ENCODE results near the gene C16orf87.
A peak's percentile ranks its signal among the peaks of the same experiment; 100 is the strongest.
"Not testable (repeated sequence)": the region's sequence is repeated elsewhere in the genome, so short reads cannot be mapped to it uniquely, and the experiment has no call there.

Gene C16orf87

GRCh38 chr16:46784569-46784968 lies 46.4 kb downstream of the C16orf87 start:
- peak overlapping the region; percentile 97 for H2BK120ac ChIP-seq (ENCODE audit: insufficient read depth, low read length, poor library complexity)
- H4K91ac ChIP-seq (ENCODE audit: low read depth, low read length) = peak overlapping the region; percentile 93
- H3K4me3 ChIP-seq (ENCODE audit: low read depth, low read length); H2AK5ac ChIP-seq (ENCODE audit: low read length); H3K23ac ChIP-seq (ENCODE audit: low read length); DNase-seq; H3K79me2 ChIP-seq (ENCODE audit: control insufficient read depth, insufficient read depth, low read length, poor library complexity); H4K12ac ChIP-seq (ENCODE audit: low read depth, low read length); H3K9me3 ChIP-seq (ENCODE audit: insufficient read depth, low read depth, low read length); H3K36me3 ChIP-seq (ENCODE audit: control insufficient read depth in 1 of 2, insufficient read depth in 2 of 2, low read length in 2 of 2); H3K4me2 ChIP-seq (ENCODE audit: low read length); H3K27me3 ChIP-seq (ENCODE audit: insufficient read depth, low read length); H2AFZ ChIP-seq (ENCODE audit: insufficient read depth, low read length, poor library complexity); H3K9ac ChIP-seq (ENCODE audit: low read length): not testable (repeated sequence)
- peaks cover 23% of the 10 kb centered on the region for H3K79me1 ChIP-seq (ENCODE audit: low read length)
- peak overlapping the region; percentile 23 for H3K18ac ChIP-seq (ENCODE audit: low read length)
- H4K8ac ChIP-seq (ENCODE audit: low read depth, low read length) = peak overlapping the region; percentile 41
- peak overlapping the region; percentile 86 for H3K27ac ChIP-seq (ENCODE audit: low read depth, low read length)
- H3K4me1 ChIP-seq (ENCODE audit: control insufficient read depth in 1 of 2, insufficient read depth in 2 of 2, low read length in 2 of 2) = peaks cover 10 to 14% of the 10 kb centered on the region in 2 experiments
- peak overlapping the region; percentile 98 for H2BK5ac ChIP-seq (ENCODE audit: low read depth, low read length, poor library complexity)
- H3K4ac ChIP-seq (ENCODE audit: low read depth, low read length) = peak overlapping the region; percentile 40
- WGBS (ENCODE audit: extremely low coverage, insufficient coverage, insufficient read length) = no CpG with 5 or more reads among the region's 2 CpGs
- H2BK12ac ChIP-seq (ENCODE audit: low read length) = peak overlapping the region; percentile 31
- peak overlapping the region; percentile 96 for H3K14ac ChIP-seq (ENCODE audit: low read length)

GRCh38 chr16:46783800-46784199 lies 47.2 kb downstream of the C16orf87 start:
- peaks cover 1% of the 10 kb centered on the region for H3K79me2 ChIP-seq (ENCODE audit: control insufficient read depth, insufficient read depth, low read length, poor library complexity)
- no CpG with 5 or more reads among the region's 4 CpGs for WGBS (ENCODE audit: extremely low coverage, insufficient coverage, insufficient read length)
- H3K27me3 ChIP-seq (ENCODE audit: insufficient read depth, low read length) = no peaks in the 10 kb centered on the region
- peaks cover 21% of the 10 kb centered on the region for H3K79me1 ChIP-seq (ENCODE audit: low read length)
- peaks cover 0 to 1% of the 10 kb centered on the region in 2 experiments for H3K36me3 ChIP-seq (ENCODE audit: control insufficient read depth in 1 of 2, insufficient read depth in 2 of 2, low read length in 2 of 2)
- peak overlapping the region; percentile 93 for H4K91ac ChIP-seq (ENCODE audit: low read depth, low read length)
- H3K14ac ChIP-seq (ENCODE audit: low read length) = peak overlapping the region; percentile 96
- no peak overlapping the region for H4K8ac ChIP-seq (ENCODE audit: low read depth, low read length)
- H3K4ac ChIP-seq (ENCODE audit: low read depth, low read length) = no peak overlapping the region
- no peak overlapping the region for H3K4me3 ChIP-seq (ENCODE audit: low read depth, low read length)
- H2BK12ac ChIP-seq (ENCODE audit: low read length) = peak overlapping the region; percentile 95
- H4K12ac ChIP-seq (ENCODE audit: low read depth, low read length) = no peak overlapping the region
- H3K23ac ChIP-seq (ENCODE audit: low read length) = no peak overlapping the region
- H3K27ac ChIP-seq (ENCODE audit: low read depth, low read length) = peak overlapping the region; percentile 86
- peak overlapping the region; percentile 98 for H2BK5ac ChIP-seq (ENCODE audit: low read depth, low read length, poor library complexity)
- no peak for DNase-seq
- H2BK120ac ChIP-seq (ENCODE audit: insufficient read depth, low read length, poor library complexity) = peak overlapping the region; percentile 97
- H3K18ac ChIP-seq (ENCODE audit: low read length) = peak overlapping the region; percentile 84
- H2AK5ac ChIP-seq (ENCODE audit: low read length) = peak overlapping the region; percentile 91
- H2AFZ ChIP-seq (ENCODE audit: insufficient read depth, low read length, poor library complexity) = no peak overlapping the region
- peaks cover 10 to 14% of the 10 kb centered on the region in 2 experiments for H3K4me1 ChIP-seq (ENCODE audit: control insufficient read depth in 1 of 2, insufficient read depth in 2 of 2, low read length in 2 of 2)
- no peaks in the 10 kb centered on the region for H3K9me3 ChIP-seq (ENCODE audit: insufficient read depth, low read depth, low read length)
- no peak overlapping the region for H3K4me2 ChIP-seq (ENCODE audit: low read length)
- H3K9ac ChIP-seq (ENCODE audit: low read length) = no peak overlapping the region

GRCh38 chr16:46782320-46782719 lies 48.7 kb downstream of the C16orf87 start:
- H2AFZ ChIP-seq (ENCODE audit: insufficient read depth, low read length, poor library complexity) = no peak overlapping the region
- peaks cover 6% of the 10 kb centered on the region for H3K9me3 ChIP-seq (ENCODE audit: insufficient read depth, low read depth, low read length)
- peaks cover 8 to 14% of the 10 kb centered on the region in 2 experiments for H3K4me1 ChIP-seq (ENCODE audit: control insufficient read depth in 1 of 2, insufficient read depth in 2 of 2, low read length in 2 of 2)
- H2BK120ac ChIP-seq (ENCODE audit: insufficient read depth, low read length, poor library complexity) = no peak overlapping the region
- no peak for DNase-seq
- H3K36me3 ChIP-seq (ENCODE audit: control insufficient read depth in 1 of 2, insufficient read depth in 2 of 2, low read length in 2 of 2) = peaks cover 0 to 1% of the 10 kb centered on the region in 2 experiments
- H3K4ac ChIP-seq (ENCODE audit: low read depth, low read length) = no peak overlapping the region
- H4K91ac ChIP-seq (ENCODE audit: low read depth, low read length) = peak overlapping the region; percentile 48
- no peak overlapping the region for H3K4me3 ChIP-seq (ENCODE audit: low read depth, low read length)
- peaks cover 1% of the 10 kb centered on the region for H3K79me2 ChIP-seq (ENCODE audit: control insufficient read depth, insufficient read depth, low read length, poor library complexity)
- no peak overlapping the region for H3K4me2 ChIP-seq (ENCODE audit: low read length)
- H3K23ac ChIP-seq (ENCODE audit: low read length) = no peak overlapping the region
- no peak overlapping the region for H4K8ac ChIP-seq (ENCODE audit: low read depth, low read length)
- H3K27ac ChIP-seq (ENCODE audit: low read depth, low read length) = no peak overlapping the region
- H3K9ac ChIP-seq (ENCODE audit: low read length) = no peak overlapping the region
- no peaks in the 10 kb centered on the region for H3K27me3 ChIP-seq (ENCODE audit: insufficient read depth, low read length)
- H3K18ac ChIP-seq (ENCODE audit: low read length) = peak overlapping the region; percentile 29
- H2BK12ac ChIP-seq (ENCODE audit: low read length) = peak overlapping the region; percentile 71
- H3K79me1 ChIP-seq (ENCODE audit: low read length) = peaks cover 17% of the 10 kb centered on the region
- no peak overlapping the region for H2BK5ac ChIP-seq (ENCODE audit: low read depth, low read length, poor library complexity)
- no CpG with 5 or more reads among the region's 2 CpGs for WGBS (ENCODE audit: extremely low coverage, insufficient coverage, insufficient read length)
- peak overlapping the region; percentile 8 for H3K14ac ChIP-seq (ENCODE audit: low read length)
- no peak overlapping the region for H4K12ac ChIP-seq (ENCODE audit: low read depth, low read length)
- H2AK5ac ChIP-seq (ENCODE audit: low read length) = no peak overlapping the region

- Histone ChIP-seq H3K4me2 (ENCODE audit: low read length) (no peak overlapping the region), H4K8ac (ENCODE audit: low read depth, low read length) (no peak overlapping the region), H3K4me3 (ENCODE audit: low read depth, low read length) (no peak overlapping the region), H3K79me2 (ENCODE audit: control insufficient read depth, insufficient read depth, low read length, poor library complexity) (no peaks in the 10 kb centered on the region), H2BK5ac (ENCODE audit: low read depth, low read length, poor library complexity) (no peak overlapping the region), H3K23ac (ENCODE audit: low read length) (no peak overlapping the region), H3K18ac (ENCODE audit: low read length) (peak overlapping the region; percentile 3), H3K4ac (ENCODE audit: low read depth, low read length) (no peak overlapping the region), H3K27me3 (ENCODE audit: insufficient read depth, low read length) (no peaks in the 10 kb centered on the region), H2AK5ac (ENCODE audit: low read length) (no peak overlapping the region), H2AFZ (ENCODE audit: insufficient read depth, low read length, poor library complexity) (no peak overlapping the region), H4K12ac (ENCODE audit: low read depth, low read length) (no peak overlapping the region), H3K9ac (ENCODE audit: low read length) (no peak overlapping the region), H3K14ac (ENCODE audit: low read length) (no peak overlapping the region), H4K91ac (ENCODE audit: low read depth, low read length) (no peak overlapping the region), H3K4me1 (ENCODE audit: control insufficient read depth in 1 of 2, insufficient read depth in 2 of 2, low read length in 2 of 2) (no peaks in the 10 kb centered on the region), H2BK12ac (ENCODE audit: low read length) (no peak overlapping the region), H3K79me1 (ENCODE audit: low read length) (no peaks in the 10 kb centered on the region), H3K9me3 (ENCODE audit: insufficient read depth, low read depth, low read length) (peaks cover 6% of the 10 kb centered on the region), H2BK120ac (ENCODE audit: insufficient read depth, low read length, poor library complexity) (no peak overlapping the region), H3K36me3 (ENCODE audit: control insufficient read depth in 1 of 2, insufficient read depth in 2 of 2, low read length in 2 of 2) (no peaks in the 10 kb centered on the region), H3K27ac (ENCODE audit: low read depth, low read length) (no peak overlapping the region)
- no CpG with 5 or more reads among the region's 12 CpGs for WGBS (ENCODE audit: extremely low coverage, insufficient coverage, insufficient read length)
- no peak for DNase-seq
Measured at GRCh38 chr16:46777804-46778203, 53.2 kb downstream of the C16orf87 start.
